GF-D8 (cell line): Measurements from ENCODE around the gene RAMACL.
"Not testable (repeated sequence)": the region's sequence is repeated elsewhere in the genome, so short reads cannot be mapped to it uniquely, and the experiment has no call there.

Experiments
- DNase-seq: peaks from one replicate; lab custom pipeline; 2025; lab: John Stamatoyannopoulos, UW

RAMACL gene

DNA sequence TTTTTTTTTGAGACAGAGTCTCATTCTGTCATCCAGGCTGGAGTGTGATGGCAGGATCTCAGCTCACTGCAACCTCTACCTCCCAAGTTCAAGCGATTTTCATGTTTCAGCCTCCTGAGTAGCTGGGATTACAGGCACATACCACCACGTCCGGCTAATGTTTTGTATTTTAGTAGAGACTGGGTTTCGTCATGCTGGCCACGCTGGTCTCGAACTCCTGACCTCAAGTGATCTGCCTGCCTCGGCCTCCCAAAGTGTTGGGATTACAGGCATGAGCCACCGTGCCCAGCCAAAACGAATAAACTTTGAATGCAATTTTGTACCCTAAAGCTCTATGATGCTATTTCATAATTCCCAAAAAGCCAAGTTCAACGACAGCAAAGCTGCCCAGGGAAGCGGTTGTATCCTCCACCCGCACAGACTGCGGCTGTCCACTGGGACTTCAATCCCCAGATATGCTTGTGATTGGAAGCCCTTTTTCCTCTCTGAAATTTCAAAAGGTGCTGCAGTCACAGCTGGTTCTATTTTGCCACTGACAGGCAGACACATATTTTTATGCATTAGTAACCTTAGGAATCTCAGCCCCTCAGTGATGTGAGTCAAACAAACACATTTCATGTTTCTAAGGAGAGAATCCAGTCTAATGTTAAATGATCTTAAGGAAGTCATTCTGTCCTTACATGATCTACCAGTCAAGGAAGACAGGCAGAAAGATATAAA, 8.7 kb upstream of the RAMACL start:
- DNase-seq: no peak

DNA sequence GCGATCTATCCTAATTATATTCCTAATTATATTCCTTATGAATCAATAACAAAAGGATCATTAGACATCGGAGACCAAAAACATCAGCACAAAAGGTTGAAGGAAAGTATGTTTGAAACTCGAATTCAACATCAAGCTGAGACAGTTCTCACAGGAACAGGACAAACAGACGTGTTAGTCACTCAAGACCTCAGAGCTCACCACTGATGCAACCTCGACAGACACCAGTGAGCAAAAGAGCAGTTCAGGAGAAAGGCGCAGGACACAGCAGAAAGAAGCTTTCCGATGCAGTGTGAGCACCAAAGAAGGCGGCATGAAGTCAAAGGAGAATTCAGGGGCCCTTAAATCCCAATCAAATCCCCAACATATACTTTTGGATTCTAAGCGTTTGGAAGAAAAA, 6.3 kb upstream of the RAMACL start:
- DNase-seq: no peak

- no peak for DNase-seq
Measured at GRCh38 chr6:166591961-166592520, 5.6 kb upstream of the RAMACL start.

DNA sequence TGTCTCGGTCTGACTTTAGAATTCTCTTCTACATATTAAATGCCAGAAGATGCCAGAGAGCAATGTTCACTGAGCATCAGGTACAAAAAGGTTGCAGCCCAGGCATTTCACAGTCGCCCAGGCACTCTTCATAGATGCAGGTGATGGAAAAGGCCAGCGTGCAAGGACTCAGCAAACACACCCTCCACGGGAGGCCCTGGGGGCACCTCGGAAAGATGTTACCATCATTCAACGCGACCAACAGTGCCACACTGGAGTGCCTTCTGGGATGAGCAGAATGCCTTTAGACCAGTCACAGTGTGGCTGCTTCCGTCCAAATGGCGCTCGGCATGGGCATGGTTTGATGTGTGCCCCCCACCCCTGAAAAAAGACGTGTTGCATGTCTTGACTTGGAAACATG, 4.5 kb upstream of the RAMACL start:
- DNase-seq: no peak

DNA sequence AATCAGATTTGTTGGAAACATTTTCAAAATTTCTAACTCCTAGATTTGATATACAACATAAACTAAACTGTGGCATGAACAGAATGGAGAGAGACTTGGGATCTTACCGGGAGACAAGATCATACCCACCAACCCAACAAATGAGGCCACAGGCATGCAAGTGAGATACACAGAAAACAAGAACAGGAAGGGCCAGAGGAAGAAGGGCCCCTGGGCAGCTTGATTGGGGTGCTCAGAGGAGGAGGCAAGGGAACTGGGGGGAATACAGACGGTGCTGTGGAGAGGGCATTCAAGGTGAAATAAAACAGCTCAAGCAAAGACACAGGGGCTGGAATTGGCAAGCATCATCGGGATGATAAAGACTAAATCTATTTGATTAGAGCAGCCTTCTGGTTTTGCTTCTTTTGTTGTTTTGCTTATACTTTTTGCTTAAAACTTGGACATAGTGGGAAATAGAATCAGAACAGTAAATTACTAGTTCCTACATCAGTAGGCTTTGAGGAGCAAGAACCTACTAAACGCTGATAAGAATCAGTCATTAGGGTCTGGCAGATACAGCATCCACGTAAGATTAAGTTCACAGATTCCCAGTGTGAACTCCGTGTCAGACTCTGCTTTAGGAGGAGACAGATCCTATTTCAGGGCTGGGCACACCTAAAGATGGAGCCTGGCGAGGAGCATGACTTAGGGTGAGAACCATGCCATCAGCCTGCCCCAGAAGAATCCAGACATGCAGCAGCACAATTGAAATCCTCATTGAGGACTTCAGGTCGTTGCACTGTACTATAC, 3.5 kb upstream of the RAMACL start:
- no peak for DNase-seq

- DNase-seq: no peak
Measured at GRCh38 chr6:166589337-166589731, 2.9 kb upstream of the RAMACL start.

- DNase-seq: no peak
Measured at GRCh38 chr6:166588691-166589336, 2.3 kb upstream of the RAMACL start.

DNA sequence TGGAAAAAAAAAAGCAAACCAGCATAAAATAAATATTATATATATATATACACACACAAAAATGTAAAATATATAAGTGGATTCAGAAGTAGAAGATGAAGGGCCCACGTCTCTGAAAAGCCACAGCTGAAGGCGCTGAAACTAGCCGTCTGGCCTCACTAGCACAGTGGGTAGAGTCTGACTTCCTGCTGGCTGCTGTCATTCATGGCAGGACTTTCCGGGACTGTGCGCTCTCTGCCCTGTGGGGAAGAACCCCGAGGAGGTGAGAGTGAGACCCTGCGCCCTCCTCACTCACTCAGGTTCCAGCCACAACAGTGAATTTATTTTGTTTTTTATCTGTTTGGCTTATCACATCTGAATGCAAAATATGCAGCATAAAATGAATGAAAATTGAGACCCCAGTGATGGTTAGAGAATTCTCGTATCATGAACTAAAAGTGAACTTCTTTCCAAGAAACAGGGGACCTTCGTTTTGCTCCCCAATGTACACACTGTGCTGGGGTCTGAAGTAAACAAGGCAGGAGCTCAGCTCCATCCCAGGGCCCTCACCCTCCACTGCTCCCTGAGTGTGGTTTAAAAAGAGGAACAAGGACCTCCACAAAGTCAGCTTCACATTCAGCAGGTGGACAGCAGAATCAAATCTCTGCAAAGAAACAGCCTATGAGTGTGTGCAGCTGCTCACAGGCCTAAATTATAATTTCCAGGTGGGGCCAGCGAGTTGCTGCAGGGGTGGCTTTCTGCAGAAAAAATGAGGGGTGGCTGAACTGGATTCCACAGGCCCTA, 1.3 kb upstream of the RAMACL start:
- DNase-seq: no peak

GRCh38 chr6:166584853-166585429, 1.5 kb downstream of the RAMACL start:
- no peak for DNase-seq

DNA sequence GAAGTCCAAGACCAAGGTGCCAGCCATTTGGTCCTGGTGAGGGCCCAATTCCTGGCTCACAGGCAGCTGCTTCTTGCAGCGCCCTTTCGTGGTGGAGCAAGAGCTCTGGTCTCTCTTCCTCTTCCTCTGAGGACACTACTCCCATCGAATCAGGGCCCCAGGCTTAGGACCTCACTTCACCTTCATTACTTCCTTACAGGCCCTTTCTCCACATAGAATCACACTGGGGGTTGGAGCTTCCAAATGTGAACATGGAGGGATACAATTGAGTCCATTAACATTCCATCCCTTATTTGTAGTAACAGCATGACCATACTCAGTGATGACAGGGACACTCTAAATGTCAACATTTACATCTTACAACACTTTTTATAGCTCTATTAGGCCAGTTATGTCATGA, 2.3 kb downstream of the RAMACL start:
- no peak for DNase-seq

GRCh38 chr6:166583230-166583965, 3.1 kb downstream of the RAMACL start:
- peak; percentile 26 for DNase-seq

DNA sequence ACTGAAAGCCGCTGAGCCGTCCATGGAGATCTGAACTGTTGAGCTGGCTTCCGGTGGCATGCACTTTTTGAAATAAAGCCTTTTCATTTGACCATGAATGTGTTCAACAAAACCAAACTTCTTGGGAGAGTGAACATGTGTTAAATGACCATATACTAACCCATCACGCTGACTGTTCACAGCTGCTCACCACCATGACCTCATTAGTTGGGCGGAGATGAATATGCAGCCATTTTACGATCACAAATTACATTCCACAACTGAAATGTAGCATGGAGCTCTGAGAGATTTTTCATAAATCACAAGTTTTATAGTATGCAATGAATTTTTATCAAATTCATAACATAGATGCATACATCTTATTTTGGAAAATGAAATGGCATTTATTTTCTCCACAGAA, 4.2 kb downstream of the RAMACL start:
- no peak for DNase-seq

DNA sequence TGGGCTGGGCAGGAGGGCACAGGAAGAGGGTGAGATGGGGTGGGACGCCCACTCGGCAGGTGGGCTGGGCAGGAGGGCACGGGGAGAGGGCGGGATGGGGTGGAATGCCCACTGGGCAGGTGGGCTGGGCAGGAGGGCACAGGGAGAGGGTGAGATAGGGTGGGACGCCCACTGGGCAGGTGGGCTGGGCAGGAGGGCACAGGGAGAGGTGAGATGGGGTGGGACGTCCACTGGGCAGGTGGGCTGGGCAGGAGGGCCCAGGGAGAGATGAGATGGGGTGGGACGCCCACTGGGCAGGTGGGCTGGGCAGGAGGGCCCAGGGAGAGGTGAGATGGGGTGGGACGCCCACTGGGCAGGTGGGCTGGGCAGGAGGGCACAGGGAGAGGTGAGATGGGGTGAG, 4.7 kb downstream of the RAMACL start:
- DNase-seq: not testable (repeated sequence)

DNA sequence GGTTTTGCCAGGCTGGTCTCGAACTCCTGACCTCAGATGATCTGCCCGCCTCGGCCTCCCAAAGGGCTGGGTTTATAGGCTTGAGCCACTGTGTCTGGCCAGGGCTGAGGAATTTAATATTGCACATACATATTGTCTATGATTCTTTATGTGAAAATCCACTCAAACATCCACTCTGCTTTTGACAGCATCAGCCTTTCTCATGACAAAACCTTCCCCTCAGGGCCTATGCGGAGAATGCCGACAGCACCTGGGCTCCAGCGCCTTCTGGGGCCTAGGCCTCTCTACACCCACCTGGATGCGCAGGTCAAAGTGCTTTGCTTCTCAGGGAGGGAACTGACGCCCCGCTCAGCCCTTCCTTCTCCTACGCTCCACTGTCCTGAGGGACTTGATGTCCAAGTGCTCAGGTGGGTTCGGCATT, 5.4 kb downstream of the RAMACL start:
- no peak for DNase-seq

DNA sequence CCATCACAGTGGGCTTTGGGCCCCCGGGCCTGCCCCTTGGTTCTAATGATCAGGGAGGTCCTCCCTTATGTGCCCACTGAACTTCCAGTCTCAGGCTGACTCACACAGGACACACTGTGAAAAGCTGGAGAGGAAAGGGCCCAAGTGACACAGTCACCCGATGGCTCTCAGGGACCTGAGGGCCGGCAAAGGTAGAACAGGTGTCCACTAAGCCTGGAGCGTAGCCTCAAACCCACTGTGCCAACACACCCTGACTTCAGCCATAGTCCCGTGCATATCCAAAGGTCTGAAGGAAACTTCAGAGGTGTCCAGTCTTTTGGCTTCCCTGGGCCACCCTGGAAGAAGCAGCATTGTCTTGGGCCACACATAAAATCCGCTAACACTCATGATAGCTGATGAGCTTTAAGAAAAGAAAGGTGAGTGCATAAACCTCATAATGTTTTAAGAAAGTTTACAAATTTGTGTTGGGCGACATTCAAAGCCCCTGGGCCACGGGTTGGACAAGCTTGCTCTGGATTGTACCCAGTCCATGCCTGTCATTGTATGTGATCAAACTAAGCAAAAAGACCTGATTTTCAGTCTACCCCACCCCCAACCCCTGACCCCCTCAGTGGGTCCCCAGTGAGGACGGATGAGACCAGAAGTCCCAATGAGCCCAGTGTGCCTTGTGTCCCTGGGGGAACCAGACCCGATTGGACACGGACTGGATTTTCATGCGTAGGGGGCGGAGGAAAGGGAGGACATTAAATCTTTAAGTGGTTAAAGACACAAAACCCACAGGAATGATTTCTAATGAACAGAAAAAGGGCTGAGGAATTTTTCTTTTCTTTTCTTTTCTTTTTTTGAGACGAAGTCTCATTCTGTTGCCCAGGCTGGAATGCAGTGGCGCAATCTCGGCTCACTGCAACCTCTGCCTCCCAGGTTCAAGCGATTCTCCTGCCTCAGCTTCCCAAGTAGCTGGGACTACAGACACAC, 6.1 kb downstream of the RAMACL start:
- DNase-seq: no peak

DNA sequence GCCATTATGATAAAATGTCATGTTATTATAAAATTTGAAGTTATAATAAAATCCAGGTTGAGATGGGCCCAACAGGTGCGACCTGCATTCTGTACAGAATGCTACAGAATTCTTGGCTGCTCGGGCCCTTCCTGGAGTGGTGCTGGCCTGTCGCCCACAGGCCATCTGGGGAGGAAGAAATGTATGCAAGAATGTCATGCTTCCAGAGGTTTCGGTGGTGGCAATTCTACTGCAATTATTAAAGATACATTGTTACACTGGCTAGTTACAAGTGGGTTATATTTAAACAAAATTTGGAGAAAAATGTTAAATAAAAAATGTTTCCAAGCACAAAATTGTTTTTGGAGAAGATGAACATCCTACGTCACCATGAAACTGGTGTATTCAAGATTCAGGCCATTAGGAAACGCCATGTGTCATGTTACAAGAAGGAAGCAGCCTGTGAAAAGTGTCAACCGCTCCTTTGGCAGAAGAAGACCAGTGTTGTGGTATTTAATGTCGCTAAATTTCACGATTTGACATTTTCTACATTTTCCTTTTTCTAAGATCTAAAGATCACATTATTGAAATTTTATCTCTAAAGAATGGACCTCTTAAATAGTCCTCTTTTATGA, 7.1 kb downstream of the RAMACL start:
- no peak for DNase-seq

- DNase-seq: no peak
Measured at GRCh38 chr6:166578536-166579236, 7.8 kb downstream of the RAMACL start.

- DNase-seq: no peak
Measured at GRCh38 chr6:166575205-166575604, 11.3 kb downstream of the RAMACL start.
